ENCODE data around the gene ZFYVE27. TPM values are rescaled to one million over a fixed set of nuclear protein-coding genes. Genes with fewer than 3 reads are reported as not detected.
A peak's percentile ranks its signal among the peaks of the same experiment; 100 is the strongest.

ZFYVE27 gene
- total and polyA plus RNA-seq, 2 experiments from 2014 or later = 17.2 to 32.6 TPM

DNA sequence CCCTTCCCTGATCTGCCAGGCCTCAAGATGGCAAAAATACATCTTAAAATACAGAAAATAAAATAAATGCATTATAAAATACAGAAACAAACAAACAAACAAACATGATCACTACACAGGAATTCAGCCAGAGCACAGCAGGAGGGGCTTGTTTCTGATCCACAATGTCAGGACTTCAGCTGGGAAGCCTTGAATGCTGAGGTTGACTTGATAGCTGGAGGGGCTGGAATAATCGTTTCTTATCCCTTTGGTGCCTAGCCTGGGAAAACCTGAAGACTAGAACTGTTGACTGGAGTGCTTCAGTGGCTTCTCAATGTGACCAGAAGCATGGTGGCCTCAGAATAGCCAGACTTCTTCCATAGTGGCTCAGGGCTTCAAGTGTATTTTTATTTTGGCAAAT is 32.6 kb upstream of the ZFYVE27 start:
- Histone ChIP-seq H3K27ac (no peak overlapping the region), H3K27me3 (replicated peaks; ENCODE audit: insufficient read depth) (no peaks in the 10 kb centered on the region), H3K4me2 (ENCODE audit: unreplicated experiment) (no peak overlapping the region), H3K4me3 (no peak overlapping the region), H3F3A (ENCODE audit: insufficient read depth) (peaks cover 5% of the 10 kb centered on the region; the same call in 1 of the 2 replicates), H2AFZ (no peak overlapping the region), H3K9ac (no peak overlapping the region), H3K9me2 (ENCODE audit: insufficient read depth) (no peaks in the 10 kb centered on the region), H4K20me1 (ENCODE audit: insufficient read depth) (no peaks in the 10 kb centered on the region), H3K4me1 (ENCODE audit: insufficient read depth) (no peaks in the 10 kb centered on the region; the same call in 1 of the 2 replicates), H3K9me3 (ENCODE audit: low read depth) (no peaks in the 10 kb centered on the region), H3K36me3 (ENCODE audit: low read depth) (no peaks in the 10 kb centered on the region), H3K79me2 (ENCODE audit: insufficient read depth) (no peaks in the 10 kb centered on the region)
- no peak for DNase-seq
- 71 to 95% methylated on average over 1 of the region's 1 CpG for WGBS, 2 experiments (ENCODE audit: low coverage in 1 of 2, low lambda C conversion rate in 2 of 2, missing lambda C conversion rate in 2 of 2)
- no peak for TF ChIP-seq EZH2 (IDR thresholded peaks at IDR 0.05; ENCODE audit: insufficient read depth, poor library complexity, severe bottlenecking)
- in situ Hi-C loops (cut with MboI) = no loop called here

- H3F3A ChIP-seq (ENCODE audit: insufficient read depth) = peaks cover 9% of the 10 kb centered on the region; the same call in 1 of the 2 replicates
- H3K9me2 ChIP-seq (ENCODE audit: insufficient read depth) = no peaks in the 10 kb centered on the region
- WGBS, 2 experiments (ENCODE audit: low coverage in 1 of 2, low lambda C conversion rate in 2 of 2, missing lambda C conversion rate in 2 of 2) = 82 to 90% methylated on average over 3 of the region's 3 CpGs
- H3K4me2 ChIP-seq (ENCODE audit: unreplicated experiment) = no peak overlapping the region
- no peaks in the 10 kb centered on the region for H3K27me3 ChIP-seq (replicated peaks; ENCODE audit: insufficient read depth)
- DNase-seq = peak; percentile 14
- H3K9me3 ChIP-seq (ENCODE audit: low read depth) = no peaks in the 10 kb centered on the region
- no peak overlapping the region for H2AFZ ChIP-seq
- H3K4me3 ChIP-seq = no peak overlapping the region
- H4K20me1 ChIP-seq (ENCODE audit: insufficient read depth) = no peaks in the 10 kb centered on the region
- H3K9ac ChIP-seq = no peak overlapping the region
- H3K79me2 ChIP-seq (ENCODE audit: insufficient read depth) = no peaks in the 10 kb centered on the region
- peaks cover 4% of the 10 kb centered on the region; the same call in 1 of the 2 replicates for H3K4me1 ChIP-seq (ENCODE audit: insufficient read depth)
- no peak for TF ChIP-seq EZH2 (IDR thresholded peaks at IDR 0.05; ENCODE audit: insufficient read depth, poor library complexity, severe bottlenecking)
- TF ChIP-seq EZH2phosphoT487 (IDR thresholded peaks at IDR 0.05; ENCODE audit: insufficient read depth, low read depth) = no peak
- no peaks in the 10 kb centered on the region for H3K36me3 ChIP-seq (ENCODE audit: low read depth)
- H3K27ac ChIP-seq = no peak overlapping the region
- in situ Hi-C loops (cut with MboI) = no loop called here
These were observed 31.8 kb upstream of the ZFYVE27 start for GRCh38 chr10:97705006-97705670.

- H2AFZ ChIP-seq = no peak overlapping the region
- no peaks in the 10 kb centered on the region for H3K79me2 ChIP-seq (ENCODE audit: insufficient read depth)
- no peaks in the 10 kb centered on the region for H4K20me1 ChIP-seq (ENCODE audit: insufficient read depth)
- peaks cover 9% of the 10 kb centered on the region; the same call in 1 of the 2 replicates for H3F3A ChIP-seq (ENCODE audit: insufficient read depth)
- H3K4me3 ChIP-seq = no peak overlapping the region
- H3K9me2 ChIP-seq (ENCODE audit: insufficient read depth) = no peaks in the 10 kb centered on the region
- in situ Hi-C loops (cut with MboI) = no loop called here
- no peak overlapping the region for H3K9ac ChIP-seq
- H3K36me3 ChIP-seq (ENCODE audit: low read depth) = no peaks in the 10 kb centered on the region
- TF ChIP-seq EZH2 (IDR thresholded peaks at IDR 0.05; ENCODE audit: insufficient read depth, poor library complexity, severe bottlenecking) = no peak
- no peak for TF ChIP-seq EZH2phosphoT487 (IDR thresholded peaks at IDR 0.05; ENCODE audit: insufficient read depth, low read depth)
- no peak for DNase-seq
- no peak overlapping the region for H3K4me2 ChIP-seq (ENCODE audit: unreplicated experiment)
- 71 to 74% methylated on average over 11 of the region's 11 CpGs for WGBS, 2 experiments (ENCODE audit: low coverage in 1 of 2, low lambda C conversion rate in 2 of 2, missing lambda C conversion rate in 2 of 2)
- H3K27ac ChIP-seq = no peak overlapping the region
- H3K9me3 ChIP-seq (ENCODE audit: low read depth) = no peaks in the 10 kb centered on the region
- peaks cover 4% of the 10 kb centered on the region; the same call in 1 of the 2 replicates for H3K4me1 ChIP-seq (ENCODE audit: insufficient read depth)
- no peaks in the 10 kb centered on the region for H3K27me3 ChIP-seq (replicated peaks; ENCODE audit: insufficient read depth)
These were observed 29.6 kb upstream of the ZFYVE27 start for GRCh38 chr10:97707134-97707861.

GRCh38 chr10:97708167-97708566 is 28.8 kb upstream of the ZFYVE27 start:
- WGBS, 2 experiments (ENCODE audit: low coverage in 1 of 2, low lambda C conversion rate in 2 of 2, missing lambda C conversion rate in 2 of 2) = 33 to 39% methylated on average over 2 of the region's 2 CpGs
- TF ChIP-seq EZH2phosphoT487 (IDR thresholded peaks at IDR 0.05; ENCODE audit: insufficient read depth, low read depth) (no peak), EZH2 (IDR thresholded peaks at IDR 0.05; ENCODE audit: insufficient read depth, poor library complexity, severe bottlenecking) (no peak)
- H3K79me2 ChIP-seq (ENCODE audit: insufficient read depth) = no peaks in the 10 kb centered on the region
- H3K9ac ChIP-seq = no peak overlapping the region
- no peaks in the 10 kb centered on the region for H3K36me3 ChIP-seq (ENCODE audit: low read depth)
- no peaks in the 10 kb centered on the region for H3K27me3 ChIP-seq (replicated peaks; ENCODE audit: insufficient read depth)
- no peak overlapping the region for H2AFZ ChIP-seq
- peaks cover 9% of the 10 kb centered on the region; the same call in 1 of the 2 replicates for H3F3A ChIP-seq (ENCODE audit: insufficient read depth)
- in situ Hi-C loops (cut with MboI) = no loop called here
- no peak for DNase-seq
- H3K27ac ChIP-seq = no peak overlapping the region
- no peaks in the 10 kb centered on the region for H3K9me3 ChIP-seq (ENCODE audit: low read depth)
- H3K4me1 ChIP-seq (ENCODE audit: insufficient read depth) = peaks cover 4% of the 10 kb centered on the region; the same call in 1 of the 2 replicates
- H3K4me3 ChIP-seq = no peak overlapping the region
- no peaks in the 10 kb centered on the region for H4K20me1 ChIP-seq (ENCODE audit: insufficient read depth)
- H3K9me2 ChIP-seq (ENCODE audit: insufficient read depth) = no peaks in the 10 kb centered on the region
- H3K4me2 ChIP-seq (ENCODE audit: unreplicated experiment) = no peak overlapping the region

All from GM23248 (cell line).